Measurements from ENCODE around the gene PIN1. TPM values are rescaled to one million over a fixed set of nuclear protein-coding genes. Genes with fewer than 3 reads are reported as not detected.

PIN1 gene
- total RNA-seq, 4 donors from 2014 or later, result 83.9 to 111 (median 93.4) TPM

DNA sequence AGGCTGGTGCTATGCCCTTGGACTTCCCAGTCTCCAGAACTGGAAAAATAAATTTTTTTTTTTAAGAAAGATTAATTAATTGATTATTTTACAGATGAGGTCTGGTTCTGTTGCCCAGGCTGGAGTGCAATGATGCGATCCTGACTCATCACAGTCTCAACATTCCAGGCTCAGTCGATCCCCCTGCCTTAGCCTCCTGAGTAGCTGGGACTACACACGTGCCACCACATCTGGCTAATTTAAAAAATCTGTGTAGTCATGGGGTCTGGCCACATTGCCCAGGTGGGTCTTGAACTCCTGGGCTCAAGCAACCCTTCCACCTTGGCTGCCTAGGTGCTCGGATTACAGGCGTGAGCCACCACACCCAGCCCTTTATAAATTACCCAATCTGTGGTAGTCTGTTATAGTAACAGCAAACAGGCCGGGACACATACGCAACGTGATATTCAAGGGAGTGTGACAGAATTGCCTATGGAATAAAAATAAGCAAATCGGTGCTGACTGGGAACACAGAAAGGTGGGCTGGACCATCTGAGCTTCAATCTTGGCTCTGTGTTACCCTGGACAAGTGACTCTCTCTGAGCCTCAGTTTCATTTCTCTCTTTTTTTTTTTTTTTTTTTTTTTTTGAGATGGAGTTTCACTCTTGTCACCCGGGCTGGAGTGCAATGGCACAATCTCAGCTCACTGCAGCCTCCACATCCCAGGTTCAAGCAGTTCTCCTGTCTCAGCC lies 42.8 kb downstream of the PIN1 start:
- DNase-seq, result no peak
- Histone ChIP-seq H3K4me3 (no peak overlapping the region), H3K9me3 (no peaks in the 10 kb centered on the region), H3K27ac (no peak overlapping the region), H3K27me3 (no peaks in the 10 kb centered on the region), H3K36me3 (no peaks in the 10 kb centered on the region), H3K4me1 (no peaks in the 10 kb centered on the region)
- TF ChIP-seq POLR2A (IDR thresholded peaks at IDR 0.05), result no peak
- no peak for TF ChIP-seq CTCF (IDR thresholded peaks at IDR 0.05 in 4 of 5, conservative IDR thresholded peaks at IDR 0.05 in 1 of 5)
- in situ Hi-C loops (cut with MboI; ENCODE audit: low sequenced_read_pairs in 4 of 4) (no loop called here), intact Hi-C loops (cut with DNase I; ENCODE audit: low total_unique reads) (no loop called here)
- ATAC-seq, result no peak

DNA sequence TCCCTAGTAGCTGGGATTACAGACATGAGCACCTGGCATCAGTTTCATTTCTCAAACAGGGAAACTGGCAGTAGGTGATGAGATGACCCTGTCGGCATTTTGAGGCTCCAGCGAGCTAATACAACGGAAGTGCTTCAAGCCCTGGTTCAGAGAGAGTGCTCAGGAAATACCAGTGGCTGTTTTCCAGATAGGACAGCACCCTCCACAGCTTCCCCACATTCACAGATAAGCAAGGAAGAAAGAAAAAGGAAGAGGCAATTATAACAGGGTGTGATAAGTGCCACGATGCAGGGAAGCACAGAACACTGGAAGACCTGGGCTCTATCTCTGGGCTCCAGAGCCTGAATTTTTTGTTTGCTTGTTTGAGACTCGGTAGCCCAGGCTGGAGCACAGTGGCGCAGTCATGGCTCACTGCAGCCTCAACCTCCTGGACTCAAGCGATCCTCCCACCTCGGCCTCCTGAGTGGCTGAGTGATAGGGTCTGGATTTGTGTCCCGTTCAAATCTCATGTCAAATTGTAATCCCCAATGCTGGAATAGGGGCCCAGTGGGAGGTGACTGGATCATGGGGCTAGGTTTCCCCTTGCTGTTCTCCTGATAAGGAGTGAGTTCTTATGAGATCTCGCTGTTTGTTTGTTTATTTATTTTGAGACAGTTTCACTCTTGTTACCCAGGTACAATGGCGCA lies 43.5 kb downstream of the PIN1 start:
- H3K4me3 ChIP-seq, result no peak overlapping the region

DNA sequence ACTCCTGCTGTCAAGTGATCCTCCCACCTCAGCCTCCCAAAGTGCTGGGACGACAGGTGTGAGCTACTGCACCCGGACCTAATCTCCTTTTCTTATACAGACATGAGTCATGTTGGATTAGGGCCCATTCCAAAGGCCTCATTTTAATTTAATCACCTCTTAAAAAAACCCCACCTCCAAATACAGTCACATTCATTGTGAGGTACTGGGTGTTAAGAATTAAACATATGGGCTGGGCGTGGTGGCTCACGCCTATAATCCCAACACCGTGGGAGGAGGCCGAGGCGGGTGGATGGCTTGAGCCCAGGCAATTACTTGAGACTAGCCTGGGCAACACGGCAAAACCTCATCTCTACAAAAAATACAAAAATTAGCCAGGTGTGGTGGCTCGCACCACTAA lies 46.6 kb downstream of the PIN1 start:
- intact Hi-C loops (cut with DNase I; ENCODE audit: low total_unique reads), result no loop called here
- ATAC-seq (no peak), DNase-seq (no peak)
- Histone ChIP-seq H3K9me3 (no peaks in the 10 kb centered on the region), H3K36me3 (no peaks in the 10 kb centered on the region), H3K27ac (no peak overlapping the region), H3K4me1 (no peaks in the 10 kb centered on the region), H3K27me3 (no peaks in the 10 kb centered on the region), H3K4me3 (no peak overlapping the region)
- in situ Hi-C loops (cut with MboI; ENCODE audit: low sequenced_read_pairs in 4 of 4), result no loop called here
- TF ChIP-seq CTCF (IDR thresholded peaks at IDR 0.05 in 4 of 5, conservative IDR thresholded peaks at IDR 0.05 in 1 of 5), result no peak
- TF ChIP-seq POLR2A (IDR thresholded peaks at IDR 0.05), result no peak

More for the DNA sequence above, 43.5 kb downstream of the PIN1 start:
- TF ChIP-seq CTCF (IDR thresholded peaks at IDR 0.05 in 4 of 5, conservative IDR thresholded peaks at IDR 0.05 in 1 of 5), result no peak
- TF ChIP-seq POLR2A (IDR thresholded peaks at IDR 0.05), result no peak
- DNase-seq (no peak), ATAC-seq (no peak)
- Histone ChIP-seq H3K27me3 (no peaks in the 10 kb centered on the region), H3K27ac (no peak overlapping the region), H3K9me3 (no peaks in the 10 kb centered on the region), H3K36me3 (no peaks in the 10 kb centered on the region), H3K4me1 (no peaks in the 10 kb centered on the region)
- intact Hi-C loops (cut with DNase I; ENCODE audit: low total_unique reads), result no loop called here
- in situ Hi-C loops (cut with MboI; ENCODE audit: low sequenced_read_pairs in 4 of 4), result no loop called here

- Histone ChIP-seq H3K36me3 (no peaks in the 10 kb centered on the region), H3K27me3 (no peaks in the 10 kb centered on the region), H3K27ac (no peak overlapping the region), H3K4me3 (no peak overlapping the region), H3K4me1 (no peaks in the 10 kb centered on the region), H3K9me3 (no peaks in the 10 kb centered on the region)
- intact Hi-C loops (cut with DNase I; ENCODE audit: low total_unique reads) (no loop called here), in situ Hi-C loops (cut with MboI; ENCODE audit: low sequenced_read_pairs in 4 of 4) (no loop called here)
- ATAC-seq (no peak), DNase-seq (no peak)
- no peak for TF ChIP-seq CTCF (IDR thresholded peaks at IDR 0.05 in 4 of 5, conservative IDR thresholded peaks at IDR 0.05 in 1 of 5)
- no peak for TF ChIP-seq POLR2A (IDR thresholded peaks at IDR 0.05)
Observed at GRCh38 chr19:9883231-9883758, 48.2 kb downstream of the PIN1 start.
